Ectodermal cell (in vitro differentiated cells): ENCODE measurements around the gene RAPSN.

Experiments used
- H3K27ac ChIP-seq: 2 replicates; pipeline ENCODE4 v1.7.0; 2013; ENCODE audit warnings: mild to moderate bottlenecking, low read depth, low read length; ENCODE audit not compliant: insufficient read depth, poor library complexity, severe bottlenecking
- H3K27me3 ChIP-seq: 2 replicates; pipeline ENCODE4 v1.7.0; 2013; ENCODE audit warnings: mild to moderate bottlenecking, low read length; ENCODE audit not compliant: insufficient read depth, control insufficient read depth, poor library complexity, severe bottlenecking
- H3K36me3 ChIP-seq: one replicate; pipeline ENCODE4 v1.7.0; 2013; ENCODE audit warnings: low read length; ENCODE audit not compliant: control insufficient read depth, insufficient read depth
- H3K4me1 ChIP-seq: one replicate; pipeline ENCODE4 v1.7.0; 2013; ENCODE audit warnings: low read length; ENCODE audit not compliant: control insufficient read depth, insufficient read depth
- H3K4me3 ChIP-seq: 2 replicates; pipeline ENCODE4 v1.7.0; 2013; ENCODE audit warnings: low read depth, low read length, control low read depth; ENCODE audit not compliant: insufficient read depth
- H3K9me3 ChIP-seq: 2 replicates; pipeline ENCODE4 v1.7.0; 2013; ENCODE audit warnings: mild to moderate bottlenecking, low read length, moderate library complexity; ENCODE audit not compliant: control insufficient read depth
- WGBS, 2 experiments: methylation state at CpG; one replicate each; pipeline ENCODE4 v1.1.7; 2013; ENCODE audit warnings: missing lambda C conversion rate in 2 of 2; 5-methylcytosine and 5-hydroxymethylcytosine counted together

Gene RAPSN

DNA sequence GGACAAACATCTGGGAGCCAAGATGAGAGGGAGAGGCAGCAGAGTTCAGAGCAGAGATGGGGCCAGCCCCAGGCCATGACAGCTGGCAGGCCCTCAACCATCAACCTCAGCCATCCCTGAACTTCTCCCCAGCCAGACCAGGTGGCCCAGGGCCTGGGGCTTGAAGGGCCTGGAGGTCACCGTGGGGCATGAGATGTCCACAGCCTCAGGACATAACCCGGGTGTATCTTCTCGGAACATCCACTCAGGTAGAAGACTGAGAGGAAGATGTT lies 53.0 kb downstream of the RAPSN start:
- Histone ChIP-seq H3K9me3 (no peaks in the 10 kb centered on the region), H3K4me1 (peaks cover 4% of the 10 kb centered on the region), H3K4me3 (no peak overlapping the region), H3K27ac (no peak overlapping the region), H3K27me3 (no peaks in the 10 kb centered on the region), H3K36me3 (no peaks in the 10 kb centered on the region)
- 92 to 98% methylated on average over 3 of the region's 3 CpGs for WGBS, 2 experiments

DNA sequence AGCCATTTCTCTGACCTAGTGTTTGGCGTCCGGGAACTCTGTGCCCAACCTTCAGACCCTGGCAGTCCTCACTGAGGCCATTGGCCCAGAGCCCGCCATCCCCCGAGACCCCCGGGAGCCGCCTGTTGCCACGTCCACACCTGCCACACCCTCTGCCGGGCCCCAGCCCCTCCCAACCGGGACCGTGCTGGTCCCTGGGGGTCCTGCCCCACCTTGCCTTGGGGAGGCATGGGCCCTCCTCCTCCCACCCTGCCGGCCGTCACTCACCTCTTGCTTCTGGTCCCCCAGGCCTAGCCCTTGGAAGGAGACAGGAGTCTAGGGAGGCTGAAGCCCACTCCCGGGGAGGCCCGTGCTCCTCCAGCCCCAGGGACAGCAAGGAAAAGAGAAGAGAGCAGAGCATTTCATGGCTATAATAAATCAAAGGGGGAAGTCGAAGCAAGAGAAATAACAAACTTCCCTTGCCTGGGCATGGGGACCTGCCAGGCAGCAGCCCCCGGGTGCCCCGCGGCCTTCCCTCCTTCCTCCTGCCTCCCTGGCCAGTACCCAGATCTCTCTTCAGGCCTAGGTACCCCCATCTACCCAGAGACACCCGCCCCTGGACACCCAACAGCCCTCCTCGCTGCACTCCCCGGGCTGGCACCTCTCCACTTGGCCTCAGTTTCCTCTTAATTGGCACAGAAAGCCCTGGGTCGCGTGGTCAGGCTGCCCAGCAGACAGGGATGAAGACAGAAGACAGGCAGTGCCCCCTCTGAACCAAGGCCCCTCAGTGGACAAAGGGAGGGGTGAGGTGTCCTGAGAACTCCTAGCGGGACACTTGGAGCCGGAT lies 53.5 kb downstream of the RAPSN start:
- Histone ChIP-seq H3K9me3 (no peaks in the 10 kb centered on the region), H3K4me3 (no peak overlapping the region), H3K27ac (no peak overlapping the region), H3K27me3 (no peaks in the 10 kb centered on the region), H3K4me1 (peaks cover 1% of the 10 kb centered on the region), H3K36me3 (no peaks in the 10 kb centered on the region)
- 94% methylated on average over 25 of the region's 25 CpGs for WGBS, 2 experiments

DNA sequence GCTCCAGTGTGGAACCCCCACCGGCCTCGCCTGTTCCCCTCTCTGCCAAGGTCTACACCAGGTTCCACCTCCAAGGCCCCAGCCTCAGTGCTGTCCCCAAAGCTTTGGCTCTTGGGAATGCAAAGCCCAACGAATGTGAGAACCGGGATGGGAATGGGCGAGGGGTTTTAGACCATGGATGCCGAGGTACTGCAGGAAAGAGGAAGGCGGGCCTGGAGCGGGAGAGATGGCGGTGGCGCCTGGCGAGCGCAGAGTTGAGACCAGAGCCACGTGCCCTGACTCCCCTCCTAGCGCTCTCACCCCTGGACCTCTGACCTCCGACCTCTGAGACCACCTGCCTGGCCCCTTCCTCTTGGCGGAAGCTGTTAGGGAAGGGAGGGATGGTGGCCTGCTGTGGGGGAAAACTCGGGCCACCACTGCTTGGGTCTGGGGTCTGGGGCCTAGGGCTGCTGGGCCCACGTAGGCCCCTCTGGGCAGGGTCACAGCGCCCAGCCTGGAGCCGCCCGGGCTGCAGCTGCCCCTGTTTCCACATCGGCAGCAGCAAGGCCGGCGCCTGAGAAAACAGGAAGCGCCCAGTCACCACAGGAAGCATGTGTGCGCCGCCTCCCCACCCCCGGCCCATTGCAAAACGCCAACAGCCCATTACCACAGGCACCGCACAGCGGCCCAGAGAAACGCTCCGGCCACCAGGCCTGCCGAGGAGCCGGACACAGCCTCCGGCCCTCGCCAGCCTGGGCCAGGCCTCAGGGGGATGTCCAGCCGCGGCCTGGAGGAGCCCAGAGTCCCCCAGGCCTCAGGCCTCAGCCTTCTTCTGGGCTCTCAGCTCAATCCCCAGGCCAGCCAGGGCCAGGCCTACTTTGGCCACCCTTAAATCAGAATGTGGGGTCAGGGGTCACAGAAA lies 54.4 kb downstream of the RAPSN start:
- WGBS, 2 experiments, result 89 to 91% methylated on average over 39 of the region's 39 CpGs
- Histone ChIP-seq H3K9me3 (no peaks in the 10 kb centered on the region), H3K27me3 (no peaks in the 10 kb centered on the region), H3K4me1 (no peaks in the 10 kb centered on the region), H3K4me3 (no peak overlapping the region), H3K36me3 (no peaks in the 10 kb centered on the region), H3K27ac (no peak overlapping the region)

DNA sequence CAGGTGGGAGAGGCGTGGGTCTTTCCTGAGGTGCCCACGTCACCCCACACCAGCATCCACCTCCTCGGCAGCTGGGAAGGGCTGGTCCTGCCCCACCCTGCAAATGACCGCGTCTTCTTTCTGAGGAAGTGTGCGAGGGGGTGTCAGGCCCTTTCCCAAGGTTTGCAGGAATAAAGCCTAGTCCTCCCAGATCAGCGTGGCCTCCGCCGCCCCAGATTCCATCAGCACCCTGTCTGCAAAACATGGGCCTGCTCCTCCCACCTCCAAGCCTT lies 55.0 kb downstream of the RAPSN start:
- Histone ChIP-seq H3K36me3 (no peaks in the 10 kb centered on the region), H3K4me1 (no peaks in the 10 kb centered on the region), H3K27me3 (no peaks in the 10 kb centered on the region), H3K27ac (no peak overlapping the region), H3K9me3 (no peaks in the 10 kb centered on the region), H3K4me3 (no peak overlapping the region)
- 95% methylated on average over 9 of the region's 9 CpGs for WGBS, 2 experiments

DNA sequence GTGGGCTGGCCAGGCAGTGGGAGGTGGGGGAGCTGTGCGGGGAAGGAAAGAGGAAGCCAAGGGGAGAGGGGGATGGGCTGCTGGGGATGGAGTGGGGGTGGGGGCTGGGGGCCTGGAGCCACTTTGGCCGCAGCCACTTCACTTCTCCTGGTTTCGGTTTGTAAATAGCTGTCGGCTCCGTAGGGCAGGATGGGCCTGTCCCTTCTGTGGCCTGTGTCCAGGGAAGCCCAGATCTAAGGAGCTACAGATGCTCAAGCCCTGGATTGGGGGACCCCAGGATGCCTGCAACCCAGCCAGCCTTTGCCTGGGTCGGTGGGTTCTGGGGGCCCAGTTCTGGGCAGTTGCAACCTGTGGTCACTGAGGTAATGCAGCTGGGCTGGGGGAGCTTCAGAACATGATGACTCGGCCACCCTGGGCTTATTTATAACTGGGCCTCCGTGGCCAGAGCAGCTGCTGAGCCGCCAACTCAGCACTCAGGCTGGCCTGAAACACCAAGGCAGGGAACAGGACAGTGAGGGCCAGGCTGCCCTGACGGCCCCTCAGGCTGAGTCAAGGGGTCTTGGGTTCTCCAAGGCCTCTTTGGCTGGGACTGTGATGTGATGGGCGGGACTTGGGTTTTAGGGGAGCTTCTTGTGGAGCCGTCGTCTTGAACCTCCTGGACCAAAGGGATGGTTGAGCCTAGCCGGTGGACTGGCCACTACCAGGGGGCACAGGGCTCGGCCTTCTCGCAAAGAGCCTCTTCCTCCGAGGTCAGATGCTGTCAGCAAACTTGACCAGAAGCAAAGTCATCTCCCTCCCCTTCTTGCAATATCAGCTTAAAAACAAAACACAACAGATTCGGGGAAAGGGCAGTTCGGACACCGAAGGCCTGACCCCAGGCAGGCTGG lies 55.5 kb downstream of the RAPSN start:
- H3K27ac ChIP-seq, result no peak overlapping the region
- no peaks in the 10 kb centered on the region for H3K9me3 ChIP-seq
- H3K36me3 ChIP-seq, result no peaks in the 10 kb centered on the region
- H3K27me3 ChIP-seq, result no peaks in the 10 kb centered on the region
- H3K4me1 ChIP-seq, result no peaks in the 10 kb centered on the region
- H3K4me3 ChIP-seq, result no peak overlapping the region
- 89 to 91% methylated on average over 20 of the region's 20 CpGs for WGBS, 2 experiments

DNA sequence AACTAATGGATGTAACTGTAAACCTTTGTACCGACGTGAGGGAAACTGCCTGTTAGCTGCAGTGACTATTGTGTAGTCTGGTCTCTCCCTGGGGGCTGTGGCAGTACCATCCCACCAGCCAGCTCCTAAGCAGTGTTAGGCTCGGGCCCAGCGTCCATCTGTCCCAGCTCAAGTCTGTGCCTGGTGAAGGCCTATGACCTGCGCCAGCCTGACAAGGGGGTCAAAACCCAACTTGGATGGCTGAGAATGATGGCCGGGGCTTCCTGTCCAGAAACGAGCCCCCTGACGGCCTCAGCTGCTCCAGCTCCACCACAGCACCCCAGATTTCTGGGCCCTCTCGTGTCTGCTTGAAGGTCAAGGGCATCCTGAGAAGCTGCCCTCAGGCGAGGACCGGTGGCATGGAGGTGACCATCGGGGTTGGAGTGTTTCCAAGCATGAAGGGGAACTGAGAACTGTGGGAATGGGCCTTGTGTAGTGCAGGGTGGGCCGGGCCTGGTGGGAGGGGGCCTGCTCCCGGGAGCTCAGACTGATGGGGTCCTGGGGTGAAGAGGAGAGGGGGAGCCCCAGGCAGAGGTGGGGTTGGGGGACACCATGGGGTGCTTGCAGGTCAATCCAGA lies 56.3 kb downstream of the RAPSN start:
- no peak overlapping the region for H3K4me3 ChIP-seq
- no peaks in the 10 kb centered on the region for H3K9me3 ChIP-seq
- no peaks in the 10 kb centered on the region for H3K36me3 ChIP-seq
- WGBS, 2 experiments, result 94 to 95% methylated on average over 14 of the region's 14 CpGs
- H3K27me3 ChIP-seq, result no peaks in the 10 kb centered on the region
- H3K27ac ChIP-seq, result no peak overlapping the region
- H3K4me1 ChIP-seq, result no peaks in the 10 kb centered on the region

DNA sequence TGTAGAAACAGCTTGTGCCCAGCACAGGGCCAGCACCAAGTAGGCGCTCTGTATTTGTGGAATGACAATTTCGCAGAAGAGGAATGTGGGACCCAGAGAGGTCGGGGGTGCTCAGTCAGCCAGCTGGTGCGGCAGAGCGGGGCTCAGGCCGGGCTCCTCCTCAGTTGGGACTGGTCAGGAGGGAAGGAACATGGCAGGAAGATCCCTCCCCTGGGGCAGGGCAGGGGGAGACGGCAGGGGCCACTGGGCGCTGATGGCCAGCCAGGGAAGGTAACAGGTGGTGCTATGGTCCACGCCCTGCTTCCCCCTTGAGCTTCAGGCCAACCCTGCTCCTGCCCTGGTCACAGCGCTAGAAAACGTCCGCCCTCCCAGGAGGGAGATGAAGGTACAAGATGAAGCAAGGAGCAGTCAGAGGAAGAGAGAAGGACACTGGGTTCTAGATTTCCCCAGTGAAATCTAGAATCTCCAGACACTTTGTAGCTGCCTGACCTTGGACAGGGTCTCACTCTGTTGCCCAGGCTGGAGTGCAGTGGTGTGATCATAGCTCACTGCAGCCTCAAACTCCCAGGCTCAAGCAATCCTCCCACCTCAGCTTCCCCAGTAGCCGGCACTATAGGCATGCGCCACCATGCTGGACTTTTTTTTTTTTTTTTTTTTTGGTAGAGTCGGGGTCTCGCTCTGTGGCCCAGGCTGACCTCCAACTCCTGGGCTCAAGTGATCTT lies 57.1 kb downstream of the RAPSN start:
- WGBS, 2 experiments, result 95 to 96% methylated on average over 16 of the region's 16 CpGs
- H3K27ac ChIP-seq, result no peak overlapping the region

DNA sequence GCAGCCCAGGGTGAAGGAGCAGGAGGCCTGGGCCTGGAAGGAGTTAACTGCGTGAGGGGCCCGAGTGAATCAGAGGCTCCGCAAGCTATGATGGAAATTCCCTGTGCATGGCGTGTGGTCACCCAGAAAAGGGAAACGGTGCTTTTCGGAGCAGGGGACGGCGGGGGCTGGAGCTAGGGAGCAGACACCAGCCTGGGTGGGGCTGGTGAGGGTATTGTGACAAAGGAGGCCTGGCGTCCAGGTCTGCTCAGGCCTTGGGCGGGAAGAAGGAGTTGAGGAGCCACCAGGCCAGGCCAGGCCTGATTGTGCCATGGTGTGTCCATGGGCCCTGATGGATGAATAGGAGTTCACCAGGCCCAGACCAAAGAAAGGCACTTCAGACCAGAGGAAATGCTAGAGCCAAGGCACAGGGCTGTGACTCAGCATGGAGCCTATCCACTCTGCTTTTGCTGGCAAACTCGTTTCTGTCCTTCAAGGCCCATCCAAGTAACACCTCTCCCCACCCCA lies 57.8 kb downstream of the RAPSN start:
- Histone ChIP-seq H3K27ac (no peak overlapping the region), H3K4me1 (no peaks in the 10 kb centered on the region), H3K36me3 (no peaks in the 10 kb centered on the region), H3K9me3 (no peaks in the 10 kb centered on the region), H3K4me3 (no peak overlapping the region), H3K27me3 (no peaks in the 10 kb centered on the region)
- 90 to 93% methylated on average over 11 of the region's 11 CpGs for WGBS, 2 experiments

More for the DNA sequence above, 57.1 kb downstream of the RAPSN start:
- Histone ChIP-seq H3K27me3 (no peaks in the 10 kb centered on the region), H3K4me1 (no peaks in the 10 kb centered on the region), H3K4me3 (no peak overlapping the region), H3K36me3 (no peaks in the 10 kb centered on the region), H3K9me3 (no peaks in the 10 kb centered on the region)

DNA sequence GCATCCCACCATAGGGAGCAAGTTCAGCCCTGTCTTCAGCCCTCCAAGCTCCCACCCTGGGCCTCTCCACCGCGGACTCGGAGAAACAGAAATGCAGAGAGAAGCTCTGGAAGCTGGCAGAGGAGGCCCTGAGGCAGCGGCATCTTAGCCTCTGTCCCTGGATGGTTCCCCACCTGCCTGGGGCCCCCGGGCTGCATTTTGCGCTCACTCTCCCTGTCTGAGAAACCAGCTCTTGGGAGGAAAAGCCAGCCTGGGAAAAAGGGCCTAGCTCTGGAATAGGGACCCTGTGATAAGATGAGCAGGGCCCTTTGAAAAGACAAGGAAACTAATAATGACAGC lies 58.5 kb downstream of the RAPSN start:
- no peak overlapping the region for H3K27ac ChIP-seq
- no peaks in the 10 kb centered on the region for H3K9me3 ChIP-seq
- no peak overlapping the region for H3K4me3 ChIP-seq
- H3K36me3 ChIP-seq, result no peaks in the 10 kb centered on the region
- no peaks in the 10 kb centered on the region for H3K27me3 ChIP-seq
- 94 to 95% methylated on average over 6 of the region's 6 CpGs for whole genome bisulfite sequencing, 2 experiments
- no peaks in the 10 kb centered on the region for H3K4me1 ChIP-seq
